ENCODE measurements around the gene CLBA1.

DNA sequence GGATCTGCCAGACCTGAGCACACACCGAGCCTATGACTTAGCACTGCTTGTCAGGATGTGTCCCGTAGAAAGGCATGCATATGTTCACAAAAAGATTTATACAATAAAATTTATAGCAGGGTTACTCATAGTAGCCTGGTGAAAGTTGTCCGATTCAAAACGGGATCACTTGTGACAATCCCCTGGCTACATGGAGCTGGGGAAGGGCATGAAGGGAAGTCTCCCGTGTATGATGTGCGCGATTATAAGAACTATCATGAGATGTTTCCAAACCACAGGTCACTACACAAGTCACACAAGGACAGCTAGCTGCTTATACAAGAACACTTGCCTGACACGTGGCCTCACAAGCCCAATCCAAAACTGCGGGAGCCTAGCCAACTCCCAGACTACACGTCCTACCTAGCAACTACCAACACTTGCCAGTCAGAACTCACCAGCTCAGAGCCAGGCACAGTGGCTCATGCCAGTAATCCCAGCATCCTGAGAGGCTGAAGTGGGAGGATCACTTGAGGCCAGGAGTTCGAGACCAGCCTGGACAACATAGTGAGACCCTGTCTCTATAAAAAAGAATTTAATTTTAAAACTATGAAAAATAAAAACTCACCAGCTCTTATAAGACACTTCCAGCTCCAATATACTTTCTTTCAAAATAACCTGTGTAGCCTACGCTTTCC lies 42.8 kb downstream of the CLBA1 start:
- TF ChIP-seq, protein P1, sequence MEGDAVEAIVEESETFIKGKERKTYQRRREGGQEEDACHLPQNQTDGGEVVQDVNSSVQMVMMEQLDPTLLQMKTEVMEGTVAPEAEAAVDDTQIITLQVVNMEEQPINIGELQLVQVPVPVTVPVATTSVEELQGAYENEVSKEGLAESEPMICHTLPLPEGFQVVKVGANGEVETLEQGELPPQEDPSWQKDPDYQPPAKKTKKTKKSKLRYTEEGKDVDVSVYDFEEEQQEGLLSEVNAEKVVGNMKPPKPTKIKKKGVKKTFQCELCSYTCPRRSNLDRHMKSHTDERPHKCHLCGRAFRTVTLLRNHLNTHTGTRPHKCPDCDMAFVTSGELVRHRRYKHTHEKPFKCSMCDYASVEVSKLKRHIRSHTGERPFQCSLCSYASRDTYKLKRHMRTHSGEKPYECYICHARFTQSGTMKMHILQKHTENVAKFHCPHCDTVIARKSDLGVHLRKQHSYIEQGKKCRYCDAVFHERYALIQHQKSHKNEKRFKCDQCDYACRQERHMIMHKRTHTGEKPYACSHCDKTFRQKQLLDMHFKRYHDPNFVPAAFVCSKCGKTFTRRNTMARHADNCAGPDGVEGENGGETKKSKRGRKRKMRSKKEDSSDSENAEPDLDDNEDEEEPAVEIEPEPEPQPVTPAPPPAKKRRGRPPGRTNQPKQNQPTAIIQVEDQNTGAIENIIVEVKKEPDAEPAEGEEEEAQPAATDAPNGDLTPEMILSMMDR (IDR thresholded peaks at IDR 0.05), result no peak
- TF ChIP-seq EZH2 (IDR thresholded peaks at IDR 0.05; ENCODE audit: borderline replicate concordance, insufficient read depth, low read depth, low read length, poor library complexity, severe bottlenecking), result no peak

All from B cell (primary cell).